Spleen (tissue), 7 donors: ENCODE measurements around the gene PCBD1.

Experiments
- CTCF ChIP-seq, 11 experiments: fragments of 200-600 bp in 7 of 11; fragments of 450-650 bp in 4 of 11; sonication (generic) in 4 of 11; IDR thresholded peaks in 8 of 11; conservative IDR thresholded peaks in 3 of 11; 1 replicate in 7 of 11; 2 replicates in 4 of 11; pipeline versions ENCODE4 v1.4.0 to v1.8.0; 2016 to 2021; ENCODE audit warnings: antibody characterized with exemption in 11 of 11, inconsistent platforms in 4 of 11, mild to moderate bottlenecking in 1 of 11
- POLR2A ChIP-seq, 3 donors: fragments of 450-650 bp; IDR thresholded peaks; one replicate each; pipeline ENCODE4 v1.5.1; 2017; ENCODE audit warnings: antibody characterized with exemption in 3 of 3, mild to moderate bottlenecking in 1 of 3
- POLR2AphosphoS5 ChIP-seq, 3 donors: sonication (generic); formaldehyde crosslinking; IDR thresholded peaks; one replicate each; pipeline ENCODE4 v1.5.1; 2017; ENCODE audit warnings: antibody characterized with exemption in 3 of 3
- donor health status: DM: no; HTN: no; CAD: no; lungs with moderate emphysema.
- donor health status: DM: no; HTN: no; CAD: no.
- donor health status: DM: no; HTN: no; CAD: no.

DNA sequence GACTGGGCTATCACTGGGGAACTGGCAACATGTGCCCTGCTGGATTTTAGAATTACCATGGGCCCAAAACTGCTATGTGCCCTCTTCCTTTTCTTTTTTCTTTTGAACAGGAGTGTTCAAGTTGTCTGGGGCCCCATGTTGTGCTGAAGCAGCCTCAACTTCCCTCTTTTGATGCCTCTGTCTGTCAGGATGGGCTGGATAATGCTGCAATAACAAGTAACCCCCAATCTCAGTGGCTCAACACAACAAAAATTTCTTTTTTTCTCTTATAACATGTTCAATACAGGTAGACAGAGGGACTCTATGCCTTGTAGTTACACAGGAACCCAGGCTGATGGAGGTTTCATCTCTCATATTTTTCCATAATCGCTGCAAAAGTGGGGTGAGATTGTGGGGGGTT lies 8.2 kb upstream of the PCBD1 start:
- TF ChIP-seq POLR2AphosphoS5 (IDR thresholded peaks at IDR 0.05) (no peak), CTCF (IDR thresholded peaks at IDR 0.05 in 8 of 11, conservative IDR thresholded peaks at IDR 0.05 in 3 of 11) (no peak), POLR2A (IDR thresholded peaks at IDR 0.05) (no peak)
